22Rv1 (cell line): ENCODE data around the gene ARG2.

Experiments
- ZFX ChIP-seq: fragments of 450-650 bp; IDR thresholded peaks from 2 replicates; pipeline ENCODE4 v1.6.1; 2017; ENCODE audit warnings: antibody characterized with exemption, borderline replicate concordance
- TF ChIP-seq, protein P1 (sequence below): fragments of 450-650 bp; IDR thresholded peaks from 2 replicates; pipeline ENCODE4 v1.5.1; 2017; ENCODE audit warnings: mild to moderate bottlenecking

DNA sequence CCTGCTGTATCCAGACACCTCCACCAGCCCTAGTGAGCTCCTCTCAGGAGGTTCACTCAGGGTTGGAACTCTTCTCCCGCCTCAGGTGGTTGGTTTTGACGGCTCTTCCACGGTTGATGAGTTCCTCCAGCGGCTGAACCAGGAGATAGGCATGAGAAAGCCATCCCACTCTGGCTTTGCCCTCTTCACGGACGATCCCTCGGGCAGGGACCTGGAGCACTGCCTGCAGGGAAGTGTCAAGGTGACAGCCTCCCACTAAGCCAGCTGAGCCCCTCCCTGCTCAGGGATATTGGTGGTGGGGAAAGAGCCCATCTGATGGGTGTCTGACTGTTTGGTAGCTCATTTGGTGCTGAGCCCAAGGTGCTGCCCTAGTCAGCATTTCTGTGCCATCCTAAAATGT, 40.1 kb upstream of the ARG2 start:
- TF ChIP-seq, protein P1, sequence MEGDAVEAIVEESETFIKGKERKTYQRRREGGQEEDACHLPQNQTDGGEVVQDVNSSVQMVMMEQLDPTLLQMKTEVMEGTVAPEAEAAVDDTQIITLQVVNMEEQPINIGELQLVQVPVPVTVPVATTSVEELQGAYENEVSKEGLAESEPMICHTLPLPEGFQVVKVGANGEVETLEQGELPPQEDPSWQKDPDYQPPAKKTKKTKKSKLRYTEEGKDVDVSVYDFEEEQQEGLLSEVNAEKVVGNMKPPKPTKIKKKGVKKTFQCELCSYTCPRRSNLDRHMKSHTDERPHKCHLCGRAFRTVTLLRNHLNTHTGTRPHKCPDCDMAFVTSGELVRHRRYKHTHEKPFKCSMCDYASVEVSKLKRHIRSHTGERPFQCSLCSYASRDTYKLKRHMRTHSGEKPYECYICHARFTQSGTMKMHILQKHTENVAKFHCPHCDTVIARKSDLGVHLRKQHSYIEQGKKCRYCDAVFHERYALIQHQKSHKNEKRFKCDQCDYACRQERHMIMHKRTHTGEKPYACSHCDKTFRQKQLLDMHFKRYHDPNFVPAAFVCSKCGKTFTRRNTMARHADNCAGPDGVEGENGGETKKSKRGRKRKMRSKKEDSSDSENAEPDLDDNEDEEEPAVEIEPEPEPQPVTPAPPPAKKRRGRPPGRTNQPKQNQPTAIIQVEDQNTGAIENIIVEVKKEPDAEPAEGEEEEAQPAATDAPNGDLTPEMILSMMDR: no peak
- TF ChIP-seq ZFX: no peak
